22Rv1 (cell line): ENCODE results near the gene SEPHS1.

Experiments used
- H3K27ac ChIP-seq: fragments of 450-650 bp; 2 replicates; pipeline ENCODE4 v1.5.1; 2017
- CTCF ChIP-seq: fragments of 450-650 bp; IDR thresholded peaks from 2 replicates; pipeline ENCODE4 v1.5.1; 2017; ENCODE audit warnings: mild to moderate bottlenecking
- ZFX ChIP-seq: fragments of 450-650 bp; IDR thresholded peaks from 2 replicates; pipeline ENCODE4 v1.6.1; 2017; ENCODE audit warnings: antibody characterized with exemption, borderline replicate concordance

The SEPHS1 gene

GRCh38 chr10:13360587-13360986 is 12.5 kb upstream of the SEPHS1 start:
- TF ChIP-seq CTCF (no peak), ZFX (no peak)
- H3K27ac ChIP-seq: no peak overlapping the region

- no peak overlapping the region for H3K27ac ChIP-seq
- TF ChIP-seq ZFX (no peak), CTCF (no peak)
These were observed 8.3 kb upstream of the SEPHS1 start for GRCh38 chr10:13356392-13356791.

- H3K27ac ChIP-seq: no peak overlapping the region
- no peak for TF ChIP-seq CTCF
- no peak for TF ChIP-seq ZFX
These were observed 6.7 kb upstream of the SEPHS1 start for GRCh38 chr10:13354783-13355182.

GRCh38 chr10:13352519-13352918 is 4.4 kb upstream of the SEPHS1 start:
- no peak overlapping the region for H3K27ac ChIP-seq
- no peak for TF ChIP-seq ZFX
- no peak for TF ChIP-seq CTCF

GRCh38 chr10:13351340-13351915 is 3.3 kb upstream of the SEPHS1 start:
- TF ChIP-seq ZFX (no peak), CTCF (no peak)
- no peak overlapping the region for H3K27ac ChIP-seq

GRCh38 chr10:13349463-13350274 is 1.6 kb upstream of the SEPHS1 start:
- H3K27ac ChIP-seq: peak overlapping the region; percentile 99
- no peak for TF ChIP-seq CTCF
- no peak for TF ChIP-seq ZFX

GRCh38 chr10:13347500-13348156 is 465 bp downstream of the SEPHS1 start:
- H3K27ac ChIP-seq: peak overlapping the region; percentile 99
- TF ChIP-seq ZFX: no peak
- TF ChIP-seq CTCF: no peak
